NOMO-1 treated with dmso at 0.1 percent for 144 hours (cell line): Measurements from ENCODE around the gene AAGAB.

Experiments
- DNase-seq: peaks from one replicate; lab custom pipeline; 2025; ENCODE audit not compliant: unreplicated experiment; lab: John Stamatoyannopoulos, UW

Gene AAGAB

GRCh38 chr15:67174864-67175573 lies 79.4 kb downstream of the AAGAB start:
- DNase-seq, result no peak

- no peak for DNase-seq
Measured at GRCh38 chr15:67174446-67174845, 80.0 kb downstream of the AAGAB start.

- no peak for DNase-seq
Measured at GRCh38 chr15:67173786-67174185, 80.7 kb downstream of the AAGAB start.

GRCh38 chr15:67173005-67173404 lies 81.5 kb downstream of the AAGAB start:
- no peak for DNase-seq

GRCh38 chr15:67172172-67172571 lies 82.3 kb downstream of the AAGAB start:
- DNase-seq, result no peak

- no peak for DNase-seq
Measured at GRCh38 chr15:67171471-67171870, 83.0 kb downstream of the AAGAB start.

- no peak for DNase-seq
Measured at GRCh38 chr15:67170143-67170925, 84.1 kb downstream of the AAGAB start.

- DNase-seq, result no peak
Measured at GRCh38 chr15:67168694-67169093, 85.8 kb downstream of the AAGAB start.

GRCh38 chr15:67167091-67167490 lies 87.4 kb downstream of the AAGAB start:
- DNase-seq, result no peak

- DNase-seq, result no peak
Measured at GRCh38 chr15:67166280-67167009, 88.0 kb downstream of the AAGAB start.

- DNase-seq, result no peak
Measured at GRCh38 chr15:67165254-67166253, 88.9 kb downstream of the AAGAB start.

- DNase-seq, result no peak
Measured at GRCh38 chr15:67164811-67165253, 89.6 kb downstream of the AAGAB start.

- no peak for DNase-seq
Measured at GRCh38 chr15:67164401-67164791, 90.1 kb downstream of the AAGAB start.

GRCh38 chr15:67163180-67163579 lies 91.3 kb downstream of the AAGAB start:
- no peak for DNase-seq

GRCh38 chr15:67161881-67162280 lies 92.6 kb downstream of the AAGAB start:
- DNase-seq, result no peak

GRCh38 chr15:67161412-67161811 lies 93.0 kb downstream of the AAGAB start:
- DNase-seq, result no peak

- DNase-seq, result no peak
Measured at GRCh38 chr15:67158367-67158766, 96.1 kb downstream of the AAGAB start.

- DNase-seq, result no peak
Measured at GRCh38 chr15:67157521-67158252, 96.8 kb downstream of the AAGAB start.

- no peak for DNase-seq
Measured at GRCh38 chr15:67156834-67157233, 97.6 kb downstream of the AAGAB start.

GRCh38 chr15:67156426-67156825 lies 98.0 kb downstream of the AAGAB start:
- no peak for DNase-seq
